ENCODE data around the gene TCF7L2. TPM values are rescaled to one million over a fixed set of nuclear protein-coding genes. Genes with fewer than 3 reads are reported as not detected.

The TCF7L2 gene
- total RNA-seq, 2 experiments from 2014 or later = 1.3 to 8.5 TPM

GRCh38 chr10:113044016-113044755, 94.1 kb downstream of the TCF7L2 start:
- BruUV-seq (replicated peaks) = no TSS peak
- no peak overlapping the region for H3K27ac ChIP-seq (ENCODE audit: low read depth, low read length, poor library complexity, severe bottlenecking)
- DNase-seq (ENCODE audit: low spot score) = no peak
- no peaks in the 10 kb centered on the region for H3K9me3 ChIP-seq (ENCODE audit: low read length)
- no peak overlapping the region for H3K4me2 ChIP-seq (ENCODE audit: low read length)
- H4K20me1 ChIP-seq (ENCODE audit: insufficient read depth, low read length) = no peaks in the 10 kb centered on the region
- H3K4me1 ChIP-seq (ENCODE audit: insufficient read depth, low read length, poor library complexity, severe bottlenecking) = no peaks in the 10 kb centered on the region
- no peak for TF ChIP-seq EZH2phosphoT487 (IDR thresholded peaks at IDR 0.05; ENCODE audit: borderline replicate concordance, low read depth, low read length)
- no peak for TF ChIP-seq CTCF (conservative IDR thresholded peaks at IDR 0.05; ENCODE audit: low read length)
- ChIA-PET POLR2A (no interaction called here), CTCF (ENCODE audit: unreplicated experiment) (no interaction called here)
- no peaks in the 10 kb centered on the region for H3K9me2 ChIP-seq (ENCODE audit: insufficient read depth, low read length)
- no peaks in the 10 kb centered on the region for H3K36me3 ChIP-seq (ENCODE audit: insufficient read depth, low read length)
- no peak overlapping the region for H3K4me3 ChIP-seq (ENCODE audit: low read depth, low read length, poor library complexity, severe bottlenecking)
- H2AFZ ChIP-seq (ENCODE audit: low read length) = no peak overlapping the region
- H3K79me2 ChIP-seq (ENCODE audit: insufficient read depth, low read depth, low read length) = no peaks in the 10 kb centered on the region
- intact Hi-C loops (cut with micrococcal nuclease; ENCODE audit: unreplicated experiment) = no loop called here

GRCh38 chr10:113045147-113046055, 95.4 kb downstream of the TCF7L2 start:
- H3K4me2 ChIP-seq (ENCODE audit: low read length) = no peak overlapping the region
- H4K20me1 ChIP-seq (ENCODE audit: insufficient read depth, low read length) = no peaks in the 10 kb centered on the region
- POLR2A ChIA-PET = interaction anchor here (0.5 kb wide), 1 partner anchor 65 kb away, joined by 5 read pairs; no protein-coding TSS in a partner anchor

More at GRCh38 chr10:113045147-113046055, 95.4 kb downstream of the TCF7L2 start:
- H3K9me3 ChIP-seq (ENCODE audit: low read length) = no peaks in the 10 kb centered on the region
- no peaks in the 10 kb centered on the region for H3K79me2 ChIP-seq (ENCODE audit: insufficient read depth, low read depth, low read length)
- H2AFZ ChIP-seq (ENCODE audit: low read length) = no peak overlapping the region
- CTCF ChIA-PET (ENCODE audit: unreplicated experiment) = no interaction called here
- no peaks in the 10 kb centered on the region for H3K36me3 ChIP-seq (ENCODE audit: insufficient read depth, low read length)
- intact Hi-C loops (cut with micrococcal nuclease; ENCODE audit: unreplicated experiment) = no loop called here
- no peaks in the 10 kb centered on the region for H3K4me1 ChIP-seq (ENCODE audit: insufficient read depth, low read length, poor library complexity, severe bottlenecking)
- no peak for TF ChIP-seq CTCF (conservative IDR thresholded peaks at IDR 0.05; ENCODE audit: low read length)
- no peak overlapping the region for H3K4me3 ChIP-seq (ENCODE audit: low read depth, low read length, poor library complexity, severe bottlenecking)
- no peaks in the 10 kb centered on the region for H3K9me2 ChIP-seq (ENCODE audit: insufficient read depth, low read length)
- BruUV-seq (replicated peaks) = no TSS peak
- no peak overlapping the region for H3K27ac ChIP-seq (ENCODE audit: low read depth, low read length, poor library complexity, severe bottlenecking)
- no peak for DNase-seq (ENCODE audit: low spot score)
